ENCODE data around the gene CBARP. TPM values are rescaled to one million over a fixed set of nuclear protein-coding genes. Genes with fewer than 3 reads are reported as not detected.
"Not testable (repeated sequence)": the region's sequence is repeated elsewhere in the genome, so short reads cannot be mapped to it uniquely, and the experiment has no call there.

CBARP gene
- total RNA-seq, 1 donor from 2014 or later: 9.2 TPM

GRCh38 chr19:1249298-1249989 lies 11.6 kb upstream of the CBARP start:
- H3K27ac Mint-ChIP-seq: peak overlapping the region; percentile 53
- no peaks in the 10 kb centered on the region for H3K27me3 Mint-ChIP-seq (ENCODE audit: low read depth)
- H3K4me1 Mint-ChIP-seq: peaks cover 17% of the 10 kb centered on the region
- peaks cover 3% of the 10 kb centered on the region for H3K36me3 Mint-ChIP-seq
- peak; percentile 88 to 94 for DNase-seq (ENCODE audit: low spot score in 2 of 2, unreplicated experiment in 2 of 2)
- no peak for TF ChIP-seq CTCF (IDR thresholded peaks at IDR 0.05; ENCODE audit: unreplicated experiment)
- peak overlapping the region; percentile 70 for H3K4me3 Mint-ChIP-seq
- H3K9me3 Mint-ChIP-seq: no peaks in the 10 kb centered on the region

GRCh38 chr19:1248786-1249297 lies 11.0 kb upstream of the CBARP start:
- no peaks in the 10 kb centered on the region for H3K27me3 Mint-ChIP-seq (ENCODE audit: low read depth)
- H3K4me3 Mint-ChIP-seq: peak overlapping the region; percentile 77
- H3K4me1 Mint-ChIP-seq: peaks cover 17% of the 10 kb centered on the region
- no peaks in the 10 kb centered on the region for H3K9me3 Mint-ChIP-seq
- peak; percentile 75 for TF ChIP-seq CTCF (IDR thresholded peaks at IDR 0.05; ENCODE audit: unreplicated experiment)
- H3K36me3 Mint-ChIP-seq: peaks cover 3% of the 10 kb centered on the region
- H3K27ac Mint-ChIP-seq: peak overlapping the region; percentile 90
- peak; percentile 83 to 93 for DNase-seq (ENCODE audit: low spot score in 2 of 2, unreplicated experiment in 2 of 2)

GRCh38 chr19:1248139-1248785 lies 10.5 kb upstream of the CBARP start, which contains the start of gene MIDN:
TSS of gene MIDN (plus strand) at chr19:1248583. CDS start at chr19:1250297, 1,714 bp downstream.
- H3K27me3 Mint-ChIP-seq (ENCODE audit: low read depth): no peaks in the 10 kb centered on the region
- no peaks in the 10 kb centered on the region for H3K9me3 Mint-ChIP-seq
- TF ChIP-seq CTCF (IDR thresholded peaks at IDR 0.05; ENCODE audit: unreplicated experiment): no peak
- DNase-seq (ENCODE audit: low spot score in 2 of 2, unreplicated experiment in 2 of 2): peak in 1 of 2 experiments; percentile 64
- peak within 1 kb of the TSS; percentile 90 for H3K27ac Mint-ChIP-seq
- peak within 1 kb of the TSS; percentile 77 for H3K4me3 Mint-ChIP-seq
- peaks cover 13% of the 10 kb centered on the region for H3K4me1 Mint-ChIP-seq
- no peaks in the 10 kb centered on the region for H3K36me3 Mint-ChIP-seq

GRCh38 chr19:1247748-1248138 lies 9.9 kb upstream of the CBARP start:
- no peak for TF ChIP-seq CTCF (IDR thresholded peaks at IDR 0.05; ENCODE audit: unreplicated experiment)
- Mint-ChIP-seq H3K27me3 (ENCODE audit: low read depth) (no peaks in the 10 kb centered on the region), H3K4me3 (peak overlapping the region; percentile 20), H3K36me3 (no peaks in the 10 kb centered on the region), H3K27ac (no peak overlapping the region), H3K4me1 (peaks cover 12% of the 10 kb centered on the region), H3K9me3 (no peaks in the 10 kb centered on the region)
- no peak for DNase-seq (ENCODE audit: low spot score in 2 of 2, unreplicated experiment in 2 of 2)

- H3K4me1 Mint-ChIP-seq; DNase-seq (ENCODE audit: low spot score in 2 of 2, unreplicated experiment in 2 of 2); H3K36me3 Mint-ChIP-seq; H3K27ac Mint-ChIP-seq; H3K27me3 Mint-ChIP-seq (ENCODE audit: low read depth); H3K9me3 Mint-ChIP-seq; H3K4me3 Mint-ChIP-seq: not testable (repeated sequence)
Observed at GRCh38 chr19:1246265-1247087, 8.7 kb upstream of the CBARP start.
